Liver (tissue), 9 donors: ENCODE data around the gene TLR10. TPM values are rescaled to one million over a fixed set of nuclear protein-coding genes. Genes with fewer than 3 reads are reported as not detected.

Source experiments
- DNase-seq: peaks from one replicate; pipeline ENCODE4 v3.0.0-alpha.2; 2017; ENCODE audit warnings: low spot score
- H3K27ac ChIP-seq, 2 donors: one replicate each; pipeline ENCODE4 v1.7.0; 2013; ENCODE audit warnings: inconsistent platforms in 2 of 2, low read length in 2 of 2, control low read depth in 1 of 2, low read depth in 1 of 2, mild to moderate bottlenecking in 1 of 2
- H3K27me3 ChIP-seq, 4 donors: one replicate each; pipeline versions ENCODE4 v1.6.1 to v1.7.0; 2013; ENCODE audit warnings: low read length in 3 of 4, inconsistent platforms in 1 of 4, mild to moderate bottlenecking in 1 of 4, moderate library complexity in 1 of 4; ENCODE audit not compliant: control insufficient read depth in 4 of 4, insufficient read depth in 4 of 4
- H3K36me3 ChIP-seq, 4 donors: one replicate each; pipeline versions ENCODE4 v1.6.1 to v1.7.0; 2013; ENCODE audit warnings: low read length in 3 of 4, mild to moderate bottlenecking in 3 of 4, low read depth in 1 of 4, moderate library complexity in 1 of 4; ENCODE audit not compliant: control insufficient read depth in 4 of 4, insufficient read depth in 3 of 4
- H3K4me1 ChIP-seq, 4 donors: one replicate each; pipeline versions ENCODE4 v1.6.1 to v1.7.0; 2013; ENCODE audit warnings: low read length in 3 of 4, mild to moderate bottlenecking in 3 of 4, moderate library complexity in 1 of 4; ENCODE audit not compliant: control insufficient read depth in 4 of 4, insufficient read depth in 4 of 4
- H3K4me3 ChIP-seq, 3 donors: one replicate each; pipeline versions ENCODE4 v1.6.1 to v1.7.0; 2013; ENCODE audit warnings: low read length in 3 of 3, control low read depth in 1 of 3, low read depth in 1 of 3, mild to moderate bottlenecking in 1 of 3
- H3K9ac ChIP-seq, 2 donors: one replicate each; pipeline ENCODE4 v1.7.0; 2013; ENCODE audit warnings: low read length in 2 of 2, mild to moderate bottlenecking in 2 of 2, moderate library complexity in 2 of 2, control low read depth in 1 of 2, low read depth in 1 of 2
- H3K9me3 ChIP-seq, 4 donors: one replicate each; pipeline versions ENCODE4 v1.6.1 to v1.7.0; 2013; ENCODE audit warnings: low read length in 3 of 4; ENCODE audit not compliant: control insufficient read depth in 4 of 4
- EGR1 ChIP-seq, 2 donors: IDR thresholded peaks; 2 replicates each; pipeline ENCODE4 v1.6.1; 2016 to 2018; ENCODE audit warnings: antibody characterized with exemption in 2 of 2, low read depth in 2 of 2
- FOXA2 ChIP-seq: IDR thresholded peaks from 2 replicates; pipeline ENCODE4 v1.6.1; 2016; ENCODE audit warnings: antibody characterized with exemption
- HNF4A ChIP-seq, 2 donors: conservative IDR thresholded peaks; 2 replicates each; pipeline ENCODE4 v1.6.1; 2016; ENCODE audit warnings: antibody characterized with exemption in 2 of 2, mild to moderate bottlenecking in 2 of 2
- HNF4G ChIP-seq: IDR thresholded peaks from 2 replicates; pipeline ENCODE4 v1.6.1; 2016; ENCODE audit warnings: antibody characterized with exemption
- JUND ChIP-seq, 2 donors: IDR thresholded peaks; 2 replicates each; pipeline ENCODE4 v1.6.1; 2016; ENCODE audit warnings: antibody characterized with exemption in 2 of 2
- NR2F2 ChIP-seq: IDR thresholded peaks from 2 replicates; pipeline ENCODE4 v1.6.1; 2016; ENCODE audit warnings: antibody characterized with exemption
- RAD21 ChIP-seq, 2 donors: IDR thresholded peaks; 2 replicates each; pipeline ENCODE4 v1.6.1; 2016; ENCODE audit warnings: antibody characterized with exemption in 2 of 2, mild to moderate bottlenecking in 2 of 2
- RXRA ChIP-seq, 2 donors: IDR thresholded peaks; 2 replicates each; pipeline ENCODE4 v1.6.1; 2017 to 2018; ENCODE audit warnings: antibody characterized with exemption in 2 of 2, mild to moderate bottlenecking in 1 of 2
- SP1 ChIP-seq: IDR thresholded peaks from 2 replicates; pipeline ENCODE4 v1.6.1; 2018; ENCODE audit warnings: antibody characterized with exemption, mild to moderate bottlenecking
- TAF1 ChIP-seq: conservative IDR thresholded peaks from 2 replicates; pipeline ENCODE4 v1.6.1; 2016; ENCODE audit warnings: antibody characterized with exemption, mild to moderate bottlenecking
- WGBS: extraction: QIAGEN DNeasy Blood & Tissue Kit; methylation state at CpG from one replicate; pipeline ENCODE4 v1.1.7; 2013; 5-methylcytosine and 5-hydroxymethylcytosine counted together
- polyA plus RNA-seq, 2 donors: library from polyadenylated mRNA; stranded (reverse) in 1 of 2; unstranded in 1 of 2; fragments of 200-250 nt in 1 of 2; fragments of >200 nt in 1 of 2; fragmentation: Nextera tagmentation in 1 of 2; extraction: Ambion mirVana in 1 of 2; gene quantifications; one replicate each; pipeline versions ENCODE4 v1.2.1 to v1.2.3, GENCODE V29; 2013 to 2015
- total RNA-seq, 2 donors: library from RNA; depleted of rRNA; stranded (reverse); fragments of >200 nt; gene quantifications; one replicate each; pipeline ENCODE4 v1.2.3, GENCODE V29; 2014
- TF ChIP-seq, protein P1 (sequence below): IDR thresholded peaks from 2 replicates; pipeline ENCODE4 v1.6.1; 2016; ENCODE audit warnings: antibody characterized with exemption
- TF ChIP-seq, protein P2 (sequence below): fragments of 150-350 bp; IDR thresholded peaks from 2 replicates; pipeline ENCODE4 v1.5.1; 2017; ENCODE audit warnings: improper control_type of control experiment, low read depth, low read length; ENCODE audit not compliant: missing input control
- TF ChIP-seq, protein P3 (sequence below): IDR thresholded peaks from 2 replicates; pipeline ENCODE4 v1.6.1; 2016; ENCODE audit warnings: antibody characterized with exemption, mild to moderate bottlenecking
- TF ChIP-seq, protein P4 (sequence below): IDR thresholded peaks from 2 replicates; pipeline ENCODE4 v1.6.1; 2016; ENCODE audit warnings: antibody characterized with exemption
- donor health status: healthy.
- donor health status: healthy.
- donor health status: healthy.
- donor health status: healthy.
- donor health status: healthy.

Gene TLR10
- total and polyA plus RNA-seq, 4 donors: 0.02 to 1.9 (median 0.11) TPM

DNA sequence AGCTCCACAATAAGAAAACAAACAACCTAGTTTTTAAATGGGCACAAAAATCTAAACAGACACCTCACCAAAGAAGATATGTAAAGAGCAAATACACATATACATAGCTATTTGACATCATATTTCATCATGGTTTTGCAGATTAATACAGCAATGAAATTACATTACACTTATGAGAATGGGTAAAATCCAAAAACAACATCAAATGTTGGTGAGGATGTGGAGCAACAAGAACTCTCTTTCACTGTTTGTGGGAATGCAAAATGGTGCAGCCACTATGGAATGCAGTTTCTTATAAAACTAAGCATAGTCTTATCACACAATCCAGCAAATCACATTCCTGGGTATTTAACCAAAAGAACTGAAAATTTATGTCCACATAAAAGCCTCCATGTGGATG is 48.9 kb upstream of the TLR10 start:
- Histone ChIP-seq H3K9me3 (no peaks in the 10 kb centered on the region), H3K27ac (no peak overlapping the region), H3K27me3 (no peaks in the 10 kb centered on the region), H3K36me3 (no peaks in the 10 kb centered on the region), H3K9ac (no peak overlapping the region), H3K4me1 (no peaks in the 10 kb centered on the region), H3K4me3 (no peak overlapping the region)
- TF ChIP-seq JUND (IDR thresholded peaks at IDR 0.05): no peak
- TF ChIP-seq HNF4A (conservative IDR thresholded peaks at IDR 0.05): no peak
- TF ChIP-seq, protein P1, sequence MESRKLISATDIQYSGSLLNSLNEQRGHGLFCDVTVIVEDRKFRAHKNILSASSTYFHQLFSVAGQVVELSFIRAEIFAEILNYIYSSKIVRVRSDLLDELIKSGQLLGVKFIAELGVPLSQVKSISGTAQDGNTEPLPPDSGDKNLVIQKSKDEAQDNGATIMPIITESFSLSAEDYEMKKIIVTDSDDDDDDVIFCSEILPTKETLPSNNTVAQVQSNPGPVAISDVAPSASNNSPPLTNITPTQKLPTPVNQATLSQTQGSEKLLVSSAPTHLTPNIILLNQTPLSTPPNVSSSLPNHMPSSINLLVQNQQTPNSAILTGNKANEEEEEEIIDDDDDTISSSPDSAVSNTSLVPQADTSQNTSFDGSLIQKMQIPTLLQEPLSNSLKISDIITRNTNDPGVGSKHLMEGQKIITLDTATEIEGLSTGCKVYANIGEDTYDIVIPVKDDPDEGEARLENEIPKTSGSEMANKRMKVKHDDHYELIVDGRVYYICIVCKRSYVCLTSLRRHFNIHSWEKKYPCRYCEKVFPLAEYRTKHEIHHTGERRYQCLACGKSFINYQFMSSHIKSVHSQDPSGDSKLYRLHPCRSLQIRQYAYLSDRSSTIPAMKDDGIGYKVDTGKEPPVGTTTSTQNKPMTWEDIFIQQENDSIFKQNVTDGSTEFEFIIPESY: no peak
- TF ChIP-seq, protein P2, sequence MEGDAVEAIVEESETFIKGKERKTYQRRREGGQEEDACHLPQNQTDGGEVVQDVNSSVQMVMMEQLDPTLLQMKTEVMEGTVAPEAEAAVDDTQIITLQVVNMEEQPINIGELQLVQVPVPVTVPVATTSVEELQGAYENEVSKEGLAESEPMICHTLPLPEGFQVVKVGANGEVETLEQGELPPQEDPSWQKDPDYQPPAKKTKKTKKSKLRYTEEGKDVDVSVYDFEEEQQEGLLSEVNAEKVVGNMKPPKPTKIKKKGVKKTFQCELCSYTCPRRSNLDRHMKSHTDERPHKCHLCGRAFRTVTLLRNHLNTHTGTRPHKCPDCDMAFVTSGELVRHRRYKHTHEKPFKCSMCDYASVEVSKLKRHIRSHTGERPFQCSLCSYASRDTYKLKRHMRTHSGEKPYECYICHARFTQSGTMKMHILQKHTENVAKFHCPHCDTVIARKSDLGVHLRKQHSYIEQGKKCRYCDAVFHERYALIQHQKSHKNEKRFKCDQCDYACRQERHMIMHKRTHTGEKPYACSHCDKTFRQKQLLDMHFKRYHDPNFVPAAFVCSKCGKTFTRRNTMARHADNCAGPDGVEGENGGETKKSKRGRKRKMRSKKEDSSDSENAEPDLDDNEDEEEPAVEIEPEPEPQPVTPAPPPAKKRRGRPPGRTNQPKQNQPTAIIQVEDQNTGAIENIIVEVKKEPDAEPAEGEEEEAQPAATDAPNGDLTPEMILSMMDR: no peak
- DNase-seq: no peak

DNA sequence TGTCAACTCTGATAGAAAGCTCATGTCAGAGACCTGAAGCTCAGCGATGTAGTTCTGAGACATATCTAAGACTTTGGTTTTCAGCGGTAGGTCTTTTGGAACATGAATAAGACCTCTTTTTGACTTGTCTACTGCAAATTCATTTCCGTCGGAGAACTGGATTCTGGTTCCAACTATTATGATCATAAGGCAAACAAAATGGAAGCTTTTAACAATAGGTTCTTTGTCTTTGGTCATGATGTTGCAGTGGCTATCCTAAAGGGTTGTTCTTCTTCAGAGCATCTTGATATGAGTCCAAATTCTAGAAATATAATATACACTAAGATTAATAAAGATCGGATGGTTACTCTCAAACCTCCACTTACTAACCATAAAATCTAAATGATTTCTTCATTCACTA is 46.4 kb upstream of the TLR10 start:
- Histone ChIP-seq H3K9ac (no peak overlapping the region), H3K27ac (no peak overlapping the region), H3K27me3 (no peaks in the 10 kb centered on the region), H3K9me3 (no peaks in the 10 kb centered on the region), H3K36me3 (no peaks in the 10 kb centered on the region), H3K4me3 (no peak overlapping the region), H3K4me1 (no peaks in the 10 kb centered on the region)
- 93% methylated on average over 5 of the region's 5 CpGs for WGBS
- TF ChIP-seq, protein P2: no peak
- TF ChIP-seq JUND (IDR thresholded peaks at IDR 0.05) (no peak), HNF4G (no peak), NR2F2 (no peak), RAD21 (IDR thresholded peaks at IDR 0.05) (no peak), RXRA (IDR thresholded peaks at IDR 0.05) (no peak), TAF1 (no peak), FOXA2 (no peak), EGR1 (IDR thresholded peaks at IDR 0.05; ENCODE audit: low read depth in 2 of 2) (no peak), SP1 (no peak)
- TF ChIP-seq, protein P3, sequence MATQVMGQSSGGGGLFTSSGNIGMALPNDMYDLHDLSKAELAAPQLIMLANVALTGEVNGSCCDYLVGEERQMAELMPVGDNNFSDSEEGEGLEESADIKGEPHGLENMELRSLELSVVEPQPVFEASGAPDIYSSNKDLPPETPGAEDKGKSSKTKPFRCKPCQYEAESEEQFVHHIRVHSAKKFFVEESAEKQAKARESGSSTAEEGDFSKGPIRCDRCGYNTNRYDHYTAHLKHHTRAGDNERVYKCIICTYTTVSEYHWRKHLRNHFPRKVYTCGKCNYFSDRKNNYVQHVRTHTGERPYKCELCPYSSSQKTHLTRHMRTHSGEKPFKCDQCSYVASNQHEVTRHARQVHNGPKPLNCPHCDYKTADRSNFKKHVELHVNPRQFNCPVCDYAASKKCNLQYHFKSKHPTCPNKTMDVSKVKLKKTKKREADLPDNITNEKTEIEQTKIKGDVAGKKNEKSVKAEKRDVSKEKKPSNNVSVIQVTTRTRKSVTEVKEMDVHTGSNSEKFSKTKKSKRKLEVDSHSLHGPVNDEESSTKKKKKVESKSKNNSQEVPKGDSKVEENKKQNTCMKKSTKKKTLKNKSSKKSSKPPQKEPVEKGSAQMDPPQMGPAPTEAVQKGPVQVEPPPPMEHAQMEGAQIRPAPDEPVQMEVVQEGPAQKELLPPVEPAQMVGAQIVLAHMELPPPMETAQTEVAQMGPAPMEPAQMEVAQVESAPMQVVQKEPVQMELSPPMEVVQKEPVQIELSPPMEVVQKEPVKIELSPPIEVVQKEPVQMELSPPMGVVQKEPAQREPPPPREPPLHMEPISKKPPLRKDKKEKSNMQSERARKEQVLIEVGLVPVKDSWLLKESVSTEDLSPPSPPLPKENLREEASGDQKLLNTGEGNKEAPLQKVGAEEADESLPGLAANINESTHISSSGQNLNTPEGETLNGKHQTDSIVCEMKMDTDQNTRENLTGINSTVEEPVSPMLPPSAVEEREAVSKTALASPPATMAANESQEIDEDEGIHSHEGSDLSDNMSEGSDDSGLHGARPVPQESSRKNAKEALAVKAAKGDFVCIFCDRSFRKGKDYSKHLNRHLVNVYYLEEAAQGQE: no peak
- TF ChIP-seq, protein P4, sequence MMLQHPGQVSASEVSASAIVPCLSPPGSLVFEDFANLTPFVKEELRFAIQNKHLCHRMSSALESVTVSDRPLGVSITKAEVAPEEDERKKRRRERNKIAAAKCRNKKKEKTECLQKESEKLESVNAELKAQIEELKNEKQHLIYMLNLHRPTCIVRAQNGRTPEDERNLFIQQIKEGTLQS: no peak
- TF ChIP-seq, protein P1: no peak
- DNase-seq: no peak
